Transverse colon (tissue), 4 donors: ENCODE results near the gene IL17RD. TPM values are rescaled to one million over a fixed set of nuclear protein-coding genes. Genes with fewer than 3 reads are reported as not detected.

ENCODE experiments used
- DNase-seq: peaks from one replicate; pipeline ENCODE4 v3.0.0-alpha.2; 2019
- H3K27ac ChIP-seq, 4 donors: fragments of 200-600 bp; sonication (generic); 2 replicates each; pipeline ENCODE4 v1.5.1; 2016 to 2018; ENCODE audit warnings: inconsistent platforms in 4 of 4
- H3K27me3 ChIP-seq: fragments of 200-600 bp; sonication (generic); 2 replicates; pipeline ENCODE4 v1.5.1; 2017; ENCODE audit warnings: inconsistent platforms
- H3K36me3 ChIP-seq, 4 donors: fragments of 200-600 bp; sonication (generic); 2 replicates each; pipeline ENCODE4 v1.5.1; 2017 to 2019; ENCODE audit warnings: inconsistent platforms in 4 of 4
- H3K4me1 ChIP-seq, 4 donors: fragments of 200-600 bp; sonication (generic); 2 replicates each; pipeline ENCODE4 v1.5.1; 2017 to 2020; ENCODE audit warnings: inconsistent platforms in 4 of 4
- H3K4me3 ChIP-seq, 4 donors: fragments of 200-600 bp; sonication (generic); 1 replicate in 1 of 4; 2 replicates in 3 of 4; pipeline versions ENCODE4 v1.5.1 to v1.6.1; 2017 to 2019; ENCODE audit warnings: inconsistent platforms in 4 of 4
- H3K9me3 ChIP-seq, 2 donors: fragments of 200-600 bp; sonication (generic); 2 replicates each; pipeline ENCODE4 v1.5.1; 2017 to 2019; ENCODE audit warnings: inconsistent platforms in 2 of 2
- EP300 ChIP-seq: sonication (generic); formaldehyde crosslinking; IDR thresholded peaks from one replicate; pipeline ENCODE4 v1.6.1; 2017; ENCODE audit warnings: antibody characterized with exemption, low read depth
- POLR2A ChIP-seq: fragments of 450-650 bp; IDR thresholded peaks from one replicate; pipeline ENCODE4 v1.6.1; 2016; ENCODE audit warnings: antibody characterized with exemption, mild to moderate bottlenecking, moderate library complexity
- POLR2AphosphoS5 ChIP-seq, 3 donors: sonication (generic); formaldehyde crosslinking; IDR thresholded peaks; one replicate each; pipeline ENCODE4 v1.6.1; 2016; ENCODE audit warnings: antibody characterized with exemption in 3 of 3
- WGBS, 2 donors: methylation state at CpG; one replicate each; pipeline ENCODE4 v1.1.5; 2018; ENCODE audit warnings: low coverage in 1 of 2; 5-methylcytosine and 5-hydroxymethylcytosine counted together
- in situ Hi-C, 4 donors: fragments of 200-750 bp; cut with MboI; loops; one replicate each; pipeline versions ENCODE4 v1.15.0 to v1.15.1; 2017; ENCODE audit warnings: low sequenced_read_pairs in 3 of 4, low pct_ligation_motif_present in 1 of 4, low pct_unique_long_range_greater_than_20kb in 1 of 4
- intact Hi-C: fragments of 100-400 bp; cut with DNase I; formaldehyde crosslinking; loops from one replicate; pipeline ENCODE4 v1.15.1; 2023; ENCODE audit warnings: low total_unique reads
- total RNA-seq, 4 donors: library from RNA; depleted of rRNA; stranded (reverse); fragments of >200 nt; gene quantifications; one replicate each; pipeline ENCODE4 v1.1.0, GENCODE V29; 2016
- TF ChIP-seq, protein P1 (sequence below), 5 experiments: fragments of 200-600 bp in 3 of 5; fragments of 450-650 bp in 2 of 5; sonication (generic) in 3 of 5; IDR thresholded peaks; 1 replicate in 2 of 5; 2 replicates in 3 of 5; pipeline ENCODE4 v1.5.1; 2016 to 2017; ENCODE audit warnings: antibody characterized with exemption in 5 of 5, inconsistent platforms in 3 of 5, mild to moderate bottlenecking in 2 of 5, moderate library complexity in 1 of 5

The IL17RD gene
- total RNA-seq, 4 donors from 2014 or later, result 1.9 to 40.4 (median 2.7) TPM

DNA sequence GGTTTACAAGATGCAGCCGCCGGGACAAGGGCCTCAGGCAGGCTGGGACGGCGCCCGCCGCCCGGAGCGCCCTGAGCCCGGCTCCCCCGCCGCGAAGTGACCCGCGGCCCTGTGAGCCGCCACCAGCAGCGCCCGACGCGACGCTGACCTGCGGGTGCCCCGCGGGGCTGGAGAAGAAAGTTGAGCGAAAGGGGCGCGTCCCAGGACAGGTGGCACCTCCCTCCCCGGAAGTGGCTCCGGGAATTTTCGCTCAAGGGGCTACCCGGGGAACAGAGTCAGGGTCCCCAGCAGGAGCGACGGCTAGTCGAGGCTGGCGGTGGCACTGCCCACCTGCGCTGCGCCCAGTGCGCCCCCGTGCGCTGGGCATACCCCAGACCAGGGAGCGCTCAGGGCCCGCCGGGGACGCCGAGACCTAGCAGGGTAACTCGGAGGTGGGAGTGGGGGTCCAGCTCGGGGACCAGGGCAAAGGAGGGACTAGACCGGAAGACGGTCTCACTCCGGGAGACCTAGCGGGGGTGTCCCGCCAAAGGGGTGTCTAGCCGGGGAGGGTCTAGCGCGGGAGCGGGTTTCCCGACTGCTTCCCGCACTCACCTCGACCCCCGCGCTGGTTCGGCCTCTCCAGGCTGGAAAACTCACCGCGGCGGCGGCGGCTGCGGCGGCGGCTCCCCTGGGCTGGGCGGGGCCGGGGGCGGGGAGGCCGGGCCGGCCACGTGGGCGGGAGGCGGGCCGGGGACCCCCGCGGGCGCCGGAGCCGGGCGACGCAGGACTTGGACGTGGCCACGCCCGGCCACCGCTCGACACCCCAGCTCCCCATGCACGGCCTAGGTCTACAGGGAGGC is 86.3 kb downstream of the IL17RD start:
- Histone ChIP-seq H3K27ac (peak overlapping the region; percentile 73 to 84 (median 78)), H3K9me3 (no peaks in the 10 kb centered on the region), H3K36me3 (no peaks in the 10 kb centered on the region), H3K27me3 (no peaks in the 10 kb centered on the region), H3K4me1 (peaks cover 0 to 24% (median 11%) of the 10 kb centered on the region in 4 donors), H3K4me3 (peak overlapping the region; percentile 46 to 83 (median 76))
- TF ChIP-seq POLR2AphosphoS5 (IDR thresholded peaks at IDR 0.05) (peak in 1 of 3 donors; percentile 31), POLR2A (no peak), EP300 (no peak)
- TF ChIP-seq, protein P1, sequence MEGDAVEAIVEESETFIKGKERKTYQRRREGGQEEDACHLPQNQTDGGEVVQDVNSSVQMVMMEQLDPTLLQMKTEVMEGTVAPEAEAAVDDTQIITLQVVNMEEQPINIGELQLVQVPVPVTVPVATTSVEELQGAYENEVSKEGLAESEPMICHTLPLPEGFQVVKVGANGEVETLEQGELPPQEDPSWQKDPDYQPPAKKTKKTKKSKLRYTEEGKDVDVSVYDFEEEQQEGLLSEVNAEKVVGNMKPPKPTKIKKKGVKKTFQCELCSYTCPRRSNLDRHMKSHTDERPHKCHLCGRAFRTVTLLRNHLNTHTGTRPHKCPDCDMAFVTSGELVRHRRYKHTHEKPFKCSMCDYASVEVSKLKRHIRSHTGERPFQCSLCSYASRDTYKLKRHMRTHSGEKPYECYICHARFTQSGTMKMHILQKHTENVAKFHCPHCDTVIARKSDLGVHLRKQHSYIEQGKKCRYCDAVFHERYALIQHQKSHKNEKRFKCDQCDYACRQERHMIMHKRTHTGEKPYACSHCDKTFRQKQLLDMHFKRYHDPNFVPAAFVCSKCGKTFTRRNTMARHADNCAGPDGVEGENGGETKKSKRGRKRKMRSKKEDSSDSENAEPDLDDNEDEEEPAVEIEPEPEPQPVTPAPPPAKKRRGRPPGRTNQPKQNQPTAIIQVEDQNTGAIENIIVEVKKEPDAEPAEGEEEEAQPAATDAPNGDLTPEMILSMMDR (IDR thresholded peaks at IDR 0.05), result no peak
- in situ Hi-C loops, result no loop called here
- WGBS, 2 donors, result 1% methylated on average over 76 of the region's 91 CpGs; no CpG with 5 or more reads in 1 of the 2 donors
- DNase-seq, result peak; percentile 54
- intact Hi-C loops, result loop anchor here (5.0 kb wide), 1 partner anchor 82 kb away; no protein-coding TSS in a partner anchor

DNA sequence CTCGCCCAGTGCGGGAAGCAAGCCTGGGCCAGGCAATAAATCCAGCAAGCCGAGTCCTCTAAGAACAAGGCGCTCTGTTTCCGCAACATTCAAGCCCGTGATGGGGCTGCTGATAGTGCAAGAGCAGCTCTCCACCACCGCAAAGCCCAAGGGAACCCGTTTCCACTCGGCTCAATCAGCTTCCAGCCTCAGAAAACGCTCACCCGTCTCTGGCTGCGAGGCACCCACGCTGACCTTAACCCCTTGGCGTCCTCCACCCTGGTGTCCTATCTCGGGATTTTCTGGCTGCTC is 86.9 kb downstream of the IL17RD start:
- Histone ChIP-seq H3K27ac (peak overlapping the region; percentile 73 to 84 (median 78)), H3K4me1 (peaks cover 0 to 24% (median 11%) of the 10 kb centered on the region in 4 donors), H3K4me3 (peak overlapping the region; percentile 46 to 83 (median 76)), H3K9me3 (no peaks in the 10 kb centered on the region), H3K36me3 (no peaks in the 10 kb centered on the region), H3K27me3 (no peaks in the 10 kb centered on the region)
- in situ Hi-C loops (no loop called here), intact Hi-C loops (loop anchor here (5.0 kb wide), 1 partner anchor 81 kb away; no protein-coding TSS in a partner anchor)
- peak in 2 of 3 donors; percentile 20 to 22 for TF ChIP-seq POLR2AphosphoS5 (IDR thresholded peaks at IDR 0.05)
- TF ChIP-seq POLR2A, result peak; percentile 46
- TF ChIP-seq, protein P1 (IDR thresholded peaks at IDR 0.05), result no peak
- TF ChIP-seq EP300, result no peak
- peak; percentile 66 for DNase-seq
- WGBS, 2 donors, result 0% methylated on average over 15 of the region's 15 CpGs; no CpG with 5 or more reads in 1 of the 2 donors

DNA sequence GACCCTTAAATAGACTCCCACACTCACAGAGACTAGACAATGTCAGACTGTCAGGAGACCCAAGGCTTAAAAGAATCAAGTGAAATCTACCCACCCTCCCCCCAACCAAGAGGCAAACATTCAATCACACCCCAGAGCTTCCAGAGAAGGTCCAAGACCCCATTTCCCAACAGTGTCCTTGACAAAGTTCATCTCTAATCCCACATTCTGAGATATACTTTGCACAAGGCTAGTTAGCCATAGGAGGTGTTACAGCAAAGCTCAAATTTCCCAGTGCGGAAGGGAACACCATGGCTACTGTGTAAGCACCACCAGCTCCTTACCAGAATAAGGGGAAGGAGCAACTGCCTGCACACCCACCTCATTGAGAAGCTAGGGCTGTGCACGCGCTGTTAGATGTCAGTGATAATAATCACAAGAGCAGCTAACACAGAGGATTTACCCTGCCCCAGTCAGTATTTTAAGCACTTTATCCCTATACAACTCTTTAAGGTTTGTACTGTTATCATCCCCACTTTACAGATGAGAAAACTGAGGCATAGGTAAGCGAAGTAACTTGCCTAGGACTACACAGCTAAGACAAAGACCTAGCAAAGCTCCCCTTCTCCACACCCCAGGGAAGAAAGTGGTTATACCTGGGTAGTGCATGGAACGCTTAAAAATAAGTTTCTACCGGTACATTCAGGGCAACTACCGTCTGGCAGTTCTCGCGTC is 87.4 kb downstream of the IL17RD start:
- no peak for DNase-seq
- Histone ChIP-seq H3K4me1 (peaks cover 0 to 24% (median 11%) of the 10 kb centered on the region in 4 donors), H3K27me3 (no peaks in the 10 kb centered on the region), H3K36me3 (no peaks in the 10 kb centered on the region), H3K9me3 (no peaks in the 10 kb centered on the region), H3K4me3 (peak overlapping the region in 3 of 4 donors; percentile 74 to 83 (median 78)), H3K27ac (peak overlapping the region; percentile 73 to 84 (median 78))
- in situ Hi-C loops, result no loop called here
- TF ChIP-seq POLR2AphosphoS5 (IDR thresholded peaks at IDR 0.05), result no peak
- TF ChIP-seq EP300, result no peak
- intact Hi-C loops, result loop anchor here (5.0 kb wide), 1 partner anchor 80 kb away; no protein-coding TSS in a partner anchor
- 39% methylated on average over 9 of the region's 9 CpGs; no CpG with 5 or more reads in 1 of the 2 donors for WGBS, 2 donors

DNA sequence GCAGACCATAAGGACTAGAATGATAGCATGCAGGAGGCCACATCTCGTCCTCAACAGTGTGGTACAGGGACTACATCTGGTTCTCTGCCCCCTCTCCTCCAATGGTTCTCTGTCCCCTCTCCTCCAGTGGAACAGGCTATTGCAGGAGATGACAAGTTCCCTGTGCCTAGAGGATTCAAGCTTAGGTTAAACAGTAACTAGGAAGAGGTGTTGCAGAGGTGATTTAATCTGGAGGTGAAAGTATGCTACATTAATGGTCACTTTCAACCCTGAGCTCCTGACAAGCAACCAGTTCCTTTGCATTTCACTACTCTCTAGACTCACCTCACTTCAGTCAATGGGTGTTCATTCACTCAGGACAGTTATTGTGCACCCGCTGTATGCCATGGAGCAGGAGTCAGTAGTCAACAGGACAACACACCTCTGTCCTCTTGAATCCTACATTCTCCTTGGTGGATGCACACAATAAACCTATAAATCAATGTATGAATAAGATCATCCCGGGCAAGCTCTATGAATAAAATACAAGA is 88.7 kb downstream of the IL17RD start:
- in situ Hi-C loops, result no loop called here
- Histone ChIP-seq H3K27ac (no peak overlapping the region), H3K4me1 (peaks cover 0 to 24% (median 11%) of the 10 kb centered on the region in 4 donors), H3K4me3 (no peak overlapping the region), H3K9me3 (no peaks in the 10 kb centered on the region), H3K27me3 (no peaks in the 10 kb centered on the region), H3K36me3 (no peaks in the 10 kb centered on the region)
- 83 to 86% methylated on average over 2 to 3 of the region's 3 CpGs for WGBS, 2 donors
- DNase-seq, result no peak
- intact Hi-C loops, result loop anchor here (5.0 kb wide), 1 partner anchor 79 kb away; no protein-coding TSS in a partner anchor
- TF ChIP-seq POLR2AphosphoS5 (IDR thresholded peaks at IDR 0.05), result no peak
- TF ChIP-seq POLR2A, result no peak
- TF ChIP-seq EP300, result no peak
- TF ChIP-seq, protein P1 (IDR thresholded peaks at IDR 0.05), result no peak
